NCI-H460 (cell line): ENCODE measurements around the gene OPA1. TPM values are rescaled to one million over a fixed set of nuclear protein-coding genes. Genes with fewer than 3 reads are reported as not detected.

ENCODE experiments used
- DNase-seq: peaks from one replicate; pipeline ENCODE4 v3.0.0-alpha.2; 2016; ENCODE audit warnings: low read depth; ENCODE audit errors: extremely low read depth
- small RNA-seq, 2 experiments: library from RNA; depleted of rRNA; stranded (forward); fragments of <200 nt; gene quantifications; one replicate each; pipeline ENCODE3, GENCODE V24; 2014
- total RNA-seq: library from RNA; depleted of rRNA; stranded (reverse); fragments of >200 nt; shearing (Covaris generic); gene quantifications from 2 replicates; pipeline ENCODE4 v1.2.3, GENCODE V29; 2014; rRNA removed

The OPA1 gene
- total RNA-seq, 1 experiment from 2014 or later = 56.0 TPM

DNA sequence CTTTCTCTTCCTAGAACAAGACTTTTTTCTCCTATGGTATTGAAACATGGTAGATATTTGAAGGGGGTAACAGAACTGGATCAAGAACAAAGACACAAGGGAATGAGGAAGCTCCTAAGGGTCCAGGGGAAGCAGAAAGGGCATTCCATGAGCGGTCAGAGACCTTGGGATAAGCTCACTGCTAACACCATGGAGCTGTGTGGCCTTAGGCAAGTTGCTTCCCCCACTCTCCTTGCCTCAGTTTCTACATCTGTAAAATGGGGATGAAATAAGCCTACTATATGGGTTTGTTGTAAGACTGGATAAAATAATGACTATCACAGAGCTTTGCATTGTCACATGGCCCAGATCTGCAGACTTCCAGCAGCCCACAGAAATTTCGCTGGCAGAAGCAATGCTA is 139.8 kb downstream of the OPA1 start:
- no peak for DNase-seq

DNA sequence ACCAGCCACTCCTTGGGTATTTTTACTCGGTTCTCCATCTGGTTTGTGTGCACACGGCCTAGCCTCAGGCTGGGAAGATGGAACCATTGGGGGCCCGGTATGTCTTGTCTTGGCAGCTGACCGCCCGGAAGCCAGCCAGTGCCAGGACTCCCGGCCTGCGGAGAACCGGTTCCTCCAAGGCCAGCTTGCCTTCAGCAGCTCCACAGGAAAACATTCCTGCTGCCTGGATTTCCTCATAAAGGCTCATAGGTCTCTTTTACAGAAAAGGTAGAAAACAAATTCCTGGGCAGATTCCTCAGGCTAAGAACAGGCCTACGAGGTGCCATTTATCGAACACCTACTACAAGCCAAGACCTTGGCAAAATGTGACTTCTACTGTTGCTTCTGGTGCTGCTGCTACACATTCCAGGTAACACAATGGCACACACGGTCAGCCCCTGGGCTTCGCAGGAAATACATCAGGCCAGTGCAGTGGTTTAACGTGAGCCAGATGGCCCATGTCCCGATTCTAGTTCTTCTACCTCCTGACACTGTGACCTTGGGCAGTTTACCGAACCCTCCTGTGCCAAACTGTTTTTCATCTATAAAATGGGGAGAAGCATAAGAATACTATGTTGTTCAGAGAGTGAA is 141.8 kb downstream of the OPA1 start:
- no peak for DNase-seq

GRCh38 chr3:193735850-193736249 is 142.8 kb downstream of the OPA1 start:
- DNase-seq = no peak

DNA sequence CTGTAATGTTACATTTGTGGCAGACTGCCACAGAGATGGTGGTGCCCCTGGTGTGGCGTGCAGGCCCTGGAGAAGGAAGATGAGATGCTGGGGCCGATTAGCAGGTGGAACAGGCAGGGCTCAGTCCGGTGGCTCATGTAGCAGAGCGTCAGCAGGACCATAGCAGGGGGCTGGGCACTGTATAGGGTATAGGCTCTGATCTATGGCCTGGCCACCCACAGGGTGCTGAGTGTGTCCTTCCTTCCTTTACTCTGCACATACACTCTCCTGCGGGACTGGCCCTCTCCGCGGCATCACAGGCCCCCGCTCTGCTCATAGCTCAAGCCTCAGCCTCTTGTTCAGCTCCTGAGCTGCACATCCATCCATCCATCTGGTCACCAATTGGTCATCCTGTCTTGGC is 143.6 kb downstream of the OPA1 start:
- DNase-seq = no peak

- no peak for DNase-seq
Observed at GRCh38 chr3:193737191-193737751, 144.3 kb downstream of the OPA1 start.

- DNase-seq = no peak
Observed at GRCh38 chr3:193742628-193743027, 149.6 kb downstream of the OPA1 start.

DNA sequence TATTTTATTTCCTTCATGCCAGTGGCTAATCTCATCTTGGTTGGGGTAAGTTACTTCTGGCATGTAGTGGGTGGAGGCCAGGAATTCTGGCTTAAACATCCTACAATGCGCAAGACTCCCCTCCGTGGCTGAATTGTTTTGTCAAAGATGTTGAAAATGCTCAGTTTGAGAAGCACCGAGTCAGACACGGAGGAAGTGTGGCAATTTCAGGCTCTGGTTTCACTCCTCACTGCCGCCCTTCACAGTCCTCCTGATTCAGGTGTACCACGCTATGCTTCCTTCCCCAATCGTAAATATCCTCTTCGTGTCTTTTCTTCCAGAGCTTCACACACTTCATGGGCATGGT is 150.7 kb downstream of the OPA1 start:
- DNase-seq = no peak

GRCh38 chr3:193744048-193744821 is 151.2 kb downstream of the OPA1 start:
- no peak for DNase-seq

DNA sequence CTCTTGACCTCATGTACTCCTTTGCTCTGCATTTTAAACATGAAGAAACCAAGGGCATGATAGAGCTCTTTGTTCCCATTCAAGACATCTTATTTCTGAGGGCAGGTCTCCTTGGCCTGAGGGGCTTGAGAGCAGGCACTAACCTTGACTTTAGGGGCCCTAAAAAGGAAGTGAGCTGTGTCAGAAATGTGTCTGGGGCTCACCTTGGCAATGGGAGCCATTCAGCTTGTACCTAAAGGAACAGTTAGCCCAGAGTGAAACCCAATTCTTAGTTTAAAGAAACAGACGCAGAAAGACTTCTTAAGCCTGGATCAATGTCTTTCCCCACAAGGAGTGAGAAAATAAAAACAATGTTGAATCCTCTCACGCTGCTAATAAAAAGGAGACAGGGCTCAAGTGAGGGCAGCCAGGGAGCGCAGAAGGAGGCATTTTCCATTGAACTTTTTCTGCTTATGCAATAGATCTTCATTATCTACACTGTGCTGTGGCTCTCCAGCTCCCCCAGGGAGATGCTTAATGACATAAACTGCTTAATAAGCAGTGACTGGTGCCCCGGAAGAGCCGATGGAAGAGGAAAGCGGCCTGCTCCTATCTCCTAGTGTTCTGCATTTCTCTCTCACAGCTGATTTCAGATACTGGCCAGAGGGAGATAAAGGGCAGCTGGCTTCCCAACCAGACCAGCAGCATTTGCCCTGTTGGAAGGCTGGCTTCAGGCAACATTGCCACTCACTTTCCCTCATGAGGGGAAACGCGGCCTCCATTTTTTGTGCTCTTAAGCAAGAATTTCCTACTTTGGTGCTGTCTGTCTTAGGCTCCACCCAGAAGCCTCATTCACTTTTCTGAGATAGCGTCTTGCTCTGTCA is 152.0 kb downstream of the OPA1 start:
- DNase-seq = no peak

DNA sequence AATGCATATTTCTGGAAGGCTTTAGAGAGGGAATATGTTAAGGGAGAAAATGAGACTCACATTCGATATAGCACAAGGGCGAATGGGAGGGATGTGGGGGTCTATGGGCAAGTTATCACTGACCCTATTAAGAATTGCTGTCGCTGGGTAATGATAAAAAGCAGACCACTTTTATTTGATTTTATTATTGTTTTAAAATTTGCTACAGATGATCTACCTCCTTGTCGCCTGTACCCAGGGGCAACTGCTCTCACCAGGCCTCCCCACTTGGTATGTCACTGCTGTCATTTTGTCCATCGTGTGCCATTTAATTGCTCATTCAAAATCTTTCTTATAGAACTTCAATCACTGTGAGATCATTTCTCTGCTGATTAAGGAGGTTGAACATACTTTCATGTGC is 153.8 kb downstream of the OPA1 start:
- no peak for DNase-seq

Small RNAs within 50 kb of the gene (small RNA-seq; reads per million reads assigned to genes)
- gene RF00019 (0 reads per million in 2 experiments), gene RN7SL447P (0 reads per million in 2 experiments)

Other genes with a start within 250 kb of the OPA1 start
- not detected in 2 replicates for gene ATP13A5, start 214.5 kb upstream of the OPA1 start, total RNA-seq
- not detected in 2 replicates for gene ATP13A4, start 38.3 kb upstream of the OPA1 start, total RNA-seq